SW480 (cell line): ENCODE measurements around the gene PP2D1.
A peak's percentile ranks its signal among the peaks of the same experiment; 100 is the strongest.
"Not testable (repeated sequence)": the region's sequence is repeated elsewhere in the genome, so short reads cannot be mapped to it uniquely, and the experiment has no call there.

Experiments
- DNase-seq: peaks from one replicate; pipeline ENCODE4 v3.0.0-alpha.2; 2016; ENCODE audit warnings: low spot score

PP2D1 gene

DNA sequence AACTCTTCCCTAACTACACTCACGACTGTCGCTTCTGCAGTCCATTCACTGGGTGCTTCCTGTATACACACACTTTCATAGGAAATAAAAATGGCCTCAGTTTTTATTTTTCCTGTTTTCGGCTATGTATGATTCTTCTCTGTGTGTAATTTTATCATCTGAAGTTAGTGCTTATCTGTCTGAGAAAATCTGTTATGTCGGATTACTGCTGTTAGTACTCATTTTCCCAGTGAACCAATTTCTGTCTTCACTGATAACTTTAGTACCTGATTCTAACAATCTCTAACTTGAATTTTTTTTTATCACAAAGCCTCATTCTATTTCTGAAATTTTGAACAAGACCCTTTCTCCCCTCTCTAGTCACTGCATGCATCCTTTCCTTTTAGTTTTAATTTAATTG, 44.3 kb downstream of the PP2D1 start:
- DNase-seq: no peak

DNA sequence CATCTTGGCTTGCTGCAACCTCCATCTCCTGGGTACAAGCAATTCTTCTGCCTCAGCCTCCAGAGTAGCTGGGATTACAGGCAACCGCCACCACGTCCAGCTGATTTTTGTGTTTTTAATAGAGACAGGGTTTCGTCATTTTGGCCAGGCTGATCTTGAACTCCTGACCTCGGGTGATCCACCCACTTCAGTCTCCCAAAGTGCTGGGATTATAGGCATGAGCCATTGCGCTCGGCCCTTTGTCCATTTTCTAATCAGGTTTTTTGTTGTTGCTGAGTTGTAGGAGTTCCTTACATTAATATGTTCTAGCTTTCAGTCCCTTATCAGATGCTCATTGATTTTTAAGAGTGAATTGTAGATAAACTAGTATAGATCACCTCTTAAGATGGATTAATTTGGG, 44.9 kb downstream of the PP2D1 start:
- no peak for DNase-seq

DNA sequence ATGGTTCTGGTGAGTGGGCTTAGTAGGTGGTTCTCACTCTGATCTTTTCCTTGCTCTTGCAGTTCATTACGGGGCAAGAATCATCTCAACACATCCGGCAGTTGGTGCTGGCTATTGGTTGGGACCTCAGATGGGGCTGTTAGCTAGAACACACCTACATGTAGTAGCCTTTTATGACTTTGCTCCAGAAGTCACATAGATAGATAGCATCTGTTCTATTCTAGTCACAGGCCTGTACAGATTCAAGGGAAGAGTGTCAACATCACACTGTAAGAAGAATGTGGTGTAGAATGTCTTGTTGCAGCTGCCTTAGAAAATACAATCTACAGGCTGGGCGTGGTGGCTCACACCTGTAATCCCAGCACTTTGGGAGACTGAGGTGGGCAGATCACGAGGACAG, 50.1 kb downstream of the PP2D1 start:
- no peak for DNase-seq

DNA sequence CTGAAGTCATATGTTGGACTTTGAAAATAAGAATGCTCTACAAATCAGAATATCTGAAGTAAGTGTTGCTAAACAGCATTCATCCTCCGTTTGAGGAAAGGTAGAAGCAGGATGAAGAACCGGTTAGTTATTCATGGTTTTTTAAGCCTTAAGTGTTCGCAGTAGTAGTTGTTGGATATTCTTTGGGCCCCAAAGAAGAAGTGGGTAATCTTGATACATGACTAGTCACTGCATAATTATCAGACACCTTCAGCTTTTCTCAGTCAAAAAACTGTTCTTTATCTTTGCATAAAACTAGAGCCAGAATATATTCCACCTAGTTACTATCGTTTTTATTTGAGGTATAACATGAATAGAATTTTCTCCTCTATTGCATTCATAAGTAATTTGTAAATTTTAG, 51.4 kb downstream of the PP2D1 start:
- DNase-seq: no peak

DNA sequence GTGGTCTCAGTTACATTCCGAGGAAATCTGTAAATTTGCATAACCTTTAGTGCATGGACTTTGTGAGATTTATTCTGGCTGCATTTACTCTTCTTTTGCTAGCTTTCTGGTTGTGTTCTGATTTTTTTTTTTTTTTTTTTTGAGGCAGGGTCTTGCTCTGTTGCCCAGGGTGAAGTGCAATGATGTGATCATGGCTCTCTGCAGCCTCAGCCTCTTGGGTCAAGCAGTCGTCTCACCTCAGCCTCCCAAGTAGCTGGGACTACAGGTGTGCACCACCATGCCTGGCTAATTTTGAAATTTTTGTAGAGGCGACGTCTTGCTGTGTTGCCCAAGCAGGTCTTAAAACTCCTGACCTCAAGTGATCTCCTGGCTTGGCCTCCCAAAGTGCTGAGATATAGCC, 52.6 kb downstream of the PP2D1 start:
- DNase-seq: no peak

DNA sequence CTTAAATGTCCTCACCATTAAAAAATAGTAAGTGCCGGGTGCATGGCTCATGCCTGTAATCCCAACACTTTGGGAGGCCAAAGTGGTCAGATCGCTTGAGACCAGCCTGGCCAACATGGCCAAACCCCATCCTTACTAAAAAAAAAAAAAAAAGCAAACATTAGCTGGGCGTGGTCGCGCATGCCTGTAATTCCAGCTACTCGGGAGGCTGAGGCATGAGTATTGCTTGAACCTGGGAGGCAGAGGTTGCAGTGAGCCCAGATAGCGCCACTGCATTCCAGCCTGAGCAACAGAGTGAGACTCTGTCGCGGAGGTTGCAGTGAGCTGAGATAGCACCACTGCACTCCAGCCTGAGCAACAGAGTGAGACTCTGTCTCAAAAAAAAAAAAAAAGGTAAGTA, 54.7 kb downstream of the PP2D1 start:
- DNase-seq: not testable (repeated sequence)

DNA sequence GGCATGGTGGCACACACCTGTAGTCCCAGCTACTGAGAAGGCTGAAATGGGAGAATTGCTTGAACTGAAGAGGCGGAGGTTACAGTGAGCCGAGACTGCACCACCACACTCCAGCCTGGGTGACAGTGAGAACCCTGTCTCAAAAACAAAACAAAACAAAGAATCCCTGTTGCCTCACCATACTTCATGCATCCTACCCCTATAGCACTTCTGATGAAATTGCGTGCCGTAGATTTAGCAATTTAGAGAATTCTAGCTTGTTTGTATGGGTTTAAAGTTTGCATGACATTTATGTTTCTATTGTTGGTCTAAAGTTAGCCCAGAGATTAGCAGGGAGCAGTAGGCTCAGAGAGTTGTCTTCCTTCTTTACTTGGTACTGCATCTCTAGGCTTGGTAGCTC, 57.4 kb downstream of the PP2D1 start:
- no peak for DNase-seq

DNA sequence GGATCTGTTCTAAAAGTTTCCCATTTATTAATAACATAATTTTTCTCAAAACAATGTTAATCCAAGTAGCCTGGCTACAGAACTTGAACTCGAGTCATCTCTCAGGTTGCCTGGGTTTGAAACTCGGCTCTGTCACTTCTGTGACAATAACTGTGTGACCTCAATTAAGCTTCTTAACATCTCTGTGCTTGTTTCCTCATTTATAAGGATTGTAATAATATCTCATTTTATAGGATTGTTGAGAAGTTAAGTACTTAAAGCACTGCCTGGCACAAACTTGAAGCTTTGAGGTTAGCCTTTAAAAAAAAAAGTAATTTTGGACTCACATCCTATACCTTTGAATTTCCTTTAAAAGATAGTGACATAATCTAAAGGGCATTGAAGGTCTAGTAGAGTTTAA, 61.7 kb downstream of the PP2D1 start:
- DNase-seq: no peak

DNA sequence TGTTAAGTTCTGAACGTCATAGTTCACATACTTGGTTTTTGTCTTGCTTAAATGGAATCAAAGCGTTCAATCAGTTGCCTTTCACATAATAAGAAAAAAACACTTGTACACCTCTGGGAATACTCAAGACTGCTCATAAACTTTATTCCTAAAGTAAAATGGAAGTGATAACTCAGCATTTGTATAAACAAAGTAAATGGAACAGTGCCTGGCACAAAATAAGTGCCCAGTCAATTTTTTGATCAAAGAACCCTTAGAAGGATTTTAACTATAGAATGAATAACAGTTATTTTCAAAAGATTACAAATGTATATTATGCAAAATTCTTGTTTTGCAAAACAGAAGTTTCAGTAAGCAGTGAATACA, 63.9 kb downstream of the PP2D1 start:
- DNase-seq: no peak

DNA sequence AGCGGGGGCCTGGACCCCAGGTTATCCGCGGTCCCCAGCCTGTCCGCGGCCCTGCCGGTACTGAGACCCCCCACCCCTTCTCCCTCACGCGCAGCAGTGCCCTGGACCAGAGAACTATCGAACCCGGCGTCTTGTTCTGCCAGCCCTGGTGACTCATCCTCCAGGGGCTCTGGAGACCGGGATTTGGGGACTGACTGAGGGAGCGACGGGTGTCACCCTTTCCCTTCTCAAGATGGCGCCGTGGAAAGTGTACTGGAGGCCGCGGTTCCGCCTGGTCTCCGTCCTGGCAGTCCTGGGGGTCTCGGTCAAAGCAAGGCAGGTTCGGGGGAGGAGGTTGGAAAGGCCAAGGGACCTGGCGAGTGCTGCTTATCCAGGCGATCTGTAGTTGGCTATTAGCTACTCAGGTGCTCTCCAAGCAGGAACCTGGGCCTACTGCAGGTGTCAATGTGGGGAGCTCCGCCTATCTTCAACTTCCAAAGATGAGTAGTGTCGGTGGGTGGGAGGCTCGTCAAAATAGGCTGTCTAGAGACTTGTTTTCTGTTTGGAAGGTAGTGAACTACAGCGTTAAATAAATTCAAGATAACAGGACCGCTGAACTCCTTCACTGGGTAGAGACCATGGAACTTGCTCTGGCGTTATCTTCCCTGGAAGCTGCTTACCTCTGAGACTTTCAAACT, 64.4 kb downstream of the PP2D1 start:
- DNase-seq: peak; percentile 57

DNA sequence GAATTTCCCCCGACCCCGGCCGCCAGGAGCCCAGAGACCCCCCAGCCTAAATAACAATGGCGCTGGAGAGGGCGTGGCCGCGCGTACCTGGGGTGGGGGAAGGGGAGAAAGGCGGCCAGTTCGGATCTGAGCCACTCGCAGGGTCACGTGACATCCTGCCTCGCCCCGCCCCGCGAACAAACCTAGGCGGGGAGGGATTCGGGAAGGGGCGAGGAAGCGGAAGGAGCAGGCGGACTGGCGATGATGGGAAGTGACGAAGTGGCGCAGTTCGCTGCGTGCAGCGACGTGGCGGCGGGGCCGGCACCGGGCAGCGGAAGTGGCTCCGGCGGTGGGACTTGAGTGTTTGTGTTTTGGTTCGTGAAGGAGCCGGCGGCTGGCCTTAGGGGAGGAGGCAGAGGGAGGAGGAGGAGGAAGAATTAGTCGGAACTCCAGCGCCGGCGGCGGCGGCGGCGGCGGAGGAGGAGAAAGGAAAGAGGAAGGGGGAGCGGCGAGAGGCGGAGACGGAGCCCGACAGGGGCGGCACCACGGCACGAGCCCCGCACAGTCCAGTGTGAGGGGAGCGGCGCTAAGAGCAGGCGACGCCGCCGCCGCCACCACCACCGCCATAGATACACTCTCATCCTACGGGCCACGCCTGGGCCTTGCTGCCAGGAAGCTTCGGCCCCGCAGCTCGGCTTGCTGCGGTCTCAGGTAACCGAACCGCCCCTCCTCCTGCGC, 65.1 kb downstream of the PP2D1 start, which contains the start of gene RAB5A:
Gene RAB5A (plus strand): TSS at position 266 of the 717 bp plus-strand sequence. CDS start 3,802 bp downstream, outside the sequence.
- DNase-seq: peak; percentile 97

DNA sequence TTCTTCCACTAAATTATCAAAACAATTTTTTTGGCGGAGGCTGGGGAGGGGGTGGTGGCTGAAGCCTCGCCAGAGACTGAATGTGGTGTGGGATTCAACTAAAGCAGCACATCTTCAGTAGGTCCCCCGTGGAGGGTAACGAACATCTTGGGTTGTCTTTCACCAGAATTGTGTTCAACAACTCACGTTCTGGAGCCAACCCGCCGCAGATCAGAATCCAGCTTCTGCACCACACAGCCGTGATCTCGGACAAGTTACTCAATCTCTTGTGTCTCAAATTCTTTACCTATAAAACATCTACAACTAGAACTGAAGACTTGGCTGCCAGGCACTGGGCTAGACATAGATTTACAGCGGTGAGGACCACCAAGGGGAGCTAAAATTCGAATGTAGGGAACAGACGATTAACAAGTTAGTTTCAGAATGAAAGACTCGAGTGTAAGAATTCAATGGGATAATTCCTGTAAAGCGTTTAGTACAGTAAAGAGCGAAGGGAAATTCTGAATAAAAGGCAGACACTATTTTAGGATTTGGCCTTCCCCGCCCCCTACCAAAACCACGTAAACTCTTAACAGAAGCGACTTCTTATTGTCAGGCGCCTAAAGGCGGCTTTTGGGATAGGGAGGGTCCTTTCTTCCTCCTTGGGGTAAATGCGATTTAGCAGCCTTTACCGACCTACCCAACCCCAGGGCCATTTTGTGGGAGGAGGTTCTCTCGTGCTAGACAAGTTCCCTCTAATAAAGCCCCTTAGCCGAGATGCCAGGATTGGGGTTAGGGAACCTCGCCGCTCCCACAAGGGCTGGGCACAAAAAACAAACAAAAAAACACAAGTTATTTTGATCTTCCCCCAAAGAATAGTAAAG, 65.9 kb downstream of the PP2D1 start:
- DNase-seq: peak; percentile 54

DNA sequence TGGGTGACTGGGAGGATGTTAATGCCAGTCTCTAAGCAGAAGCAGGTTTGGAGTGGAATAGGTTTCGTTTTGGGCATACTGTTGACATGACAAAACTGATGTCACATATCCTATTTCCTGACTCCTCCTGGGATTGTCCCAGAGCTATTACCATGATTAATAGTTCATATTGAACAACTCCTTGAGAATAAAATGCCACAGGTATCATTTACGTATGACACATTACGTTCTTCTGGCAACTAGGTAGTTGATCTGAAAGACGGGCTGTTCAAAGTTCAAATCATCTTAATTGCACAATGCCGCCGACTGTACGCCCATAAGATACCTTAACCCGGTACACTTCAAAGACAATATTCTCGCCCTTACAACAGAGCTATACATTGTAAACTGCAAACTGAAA, 66.5 kb downstream of the PP2D1 start:
- DNase-seq: peak; percentile 58

DNA sequence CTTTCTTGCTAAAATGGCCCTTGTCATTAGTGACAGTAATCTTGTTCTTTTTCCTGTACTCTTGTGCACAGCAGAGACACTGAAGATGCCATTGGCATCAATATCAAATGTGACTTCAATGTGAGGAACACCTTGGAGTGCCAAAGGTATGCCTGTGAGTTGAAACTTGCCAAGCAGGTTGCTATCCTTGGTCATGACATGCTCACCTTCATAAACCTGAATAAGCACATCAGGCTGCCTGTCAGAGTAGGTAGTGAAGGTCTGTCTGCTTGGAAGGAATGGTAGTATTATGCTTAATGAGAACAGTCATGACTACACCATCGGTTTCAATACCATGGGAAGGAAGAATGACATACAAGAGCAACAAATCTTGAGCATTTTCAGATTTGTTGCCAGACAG, 71.4 kb downstream of the PP2D1 start:
- no peak for DNase-seq

DNA sequence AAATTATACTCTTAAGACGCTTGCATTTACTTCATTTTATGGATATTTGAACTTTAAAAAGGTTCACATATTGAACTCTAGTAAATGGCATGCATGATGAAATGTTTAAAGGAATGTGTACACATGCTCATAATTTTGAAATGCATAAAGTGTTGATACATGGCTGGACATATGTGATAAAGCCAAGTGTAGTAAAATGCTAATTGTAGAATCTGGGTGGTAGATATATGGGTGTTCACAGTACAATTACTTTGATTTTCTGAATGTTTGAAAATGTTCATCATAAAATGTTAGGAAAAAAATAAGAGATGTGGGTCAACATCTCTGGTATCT, 73.8 kb downstream of the PP2D1 start:
- DNase-seq: no peak

DNA sequence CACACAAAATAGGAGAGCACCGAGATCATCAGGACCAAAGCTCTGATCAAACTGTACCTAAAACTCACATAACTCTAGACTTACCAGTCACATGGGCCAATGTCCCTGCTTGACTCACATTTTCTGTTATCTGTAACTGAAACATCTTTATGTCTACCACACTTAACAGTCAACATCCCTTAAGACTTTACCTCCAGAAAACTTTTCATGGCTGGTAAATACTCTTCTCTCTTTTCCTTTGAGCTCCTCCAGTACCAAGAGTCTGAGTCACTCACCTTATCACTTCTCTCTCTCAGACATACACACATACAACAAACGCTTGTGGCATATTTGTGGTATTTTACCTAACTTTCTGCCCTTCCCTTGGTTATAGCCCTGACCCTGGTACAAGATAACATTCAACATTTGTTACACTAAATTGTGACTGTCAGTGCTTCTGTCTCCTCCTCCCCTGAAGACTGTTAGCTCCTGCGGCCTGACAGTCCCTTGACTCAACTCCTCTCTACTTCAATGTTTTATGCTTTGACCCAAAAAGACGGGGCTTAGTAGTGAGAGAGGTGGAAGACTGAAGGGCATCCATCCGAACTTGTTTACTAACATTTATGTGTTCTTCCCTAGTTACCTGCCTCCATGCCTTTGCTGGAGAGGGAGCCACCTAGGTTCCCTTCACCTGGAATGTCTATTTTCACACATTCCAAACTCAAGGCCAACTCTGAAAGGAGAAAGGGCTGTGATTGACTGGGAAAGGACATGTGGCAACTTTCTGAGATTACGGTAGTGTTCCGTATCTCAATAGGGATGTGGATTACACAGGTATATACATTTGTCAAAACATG, 74.4 kb downstream of the PP2D1 start:
- peak; percentile 28 for DNase-seq
